Peyer's patch (tissue), 4 donors: ENCODE results near the gene ACSL6. TPM values are rescaled to one million over a fixed set of nuclear protein-coding genes. Genes with fewer than 3 reads are reported as not detected.

Source experiments
- DNase-seq, 3 donors: peaks; one replicate each; pipeline ENCODE4 v3.0.0-alpha.2; 2017 to 2019
- H3K27ac ChIP-seq, 4 donors: fragments of 200-600 bp; sonication (generic); one replicate each; pipeline ENCODE4 v1.5.1; 2016 to 2019
- H3K27me3 ChIP-seq, 2 donors: fragments of 200-600 bp; sonication (generic); one replicate each; pipeline ENCODE4 v1.5.1; 2019
- H3K36me3 ChIP-seq, 3 donors: fragments of 200-600 bp; sonication (generic); one replicate each; pipeline ENCODE4 v1.5.1; 2016 to 2019
- H3K4me1 ChIP-seq, 4 donors: fragments of 200-600 bp; sonication (generic); one replicate each; pipeline ENCODE4 v1.5.1; 2016 to 2019
- H3K4me3 ChIP-seq, 4 donors: fragments of 200-600 bp; sonication (generic); 1 replicate in 3 of 4; 2 replicates in 1 of 4; pipeline ENCODE4 v1.5.1; 2016 to 2019; ENCODE audit warnings: mild to moderate bottlenecking in 1 of 4
- H3K9me3 ChIP-seq, 4 donors: fragments of 200-600 bp; sonication (generic); one replicate each; pipeline ENCODE4 v1.5.1; 2016 to 2019; ENCODE audit warnings: mild to moderate bottlenecking in 1 of 4
- POLR2A ChIP-seq, 2 donors: fragments of 450-650 bp; IDR thresholded peaks; one replicate each; pipeline ENCODE4 v1.5.1; 2017; ENCODE audit warnings: antibody characterized with exemption in 2 of 2, mild to moderate bottlenecking in 2 of 2, moderate library complexity in 2 of 2
- total RNA-seq, 4 donors: library from RNA; depleted of rRNA; stranded (reverse); fragments of >200 nt; gene quantifications; one replicate each; pipeline ENCODE4 v1.1.0, GENCODE V29; 2016
- TF ChIP-seq, protein P1 (sequence below), 6 experiments: fragments of 450-650 bp in 4 of 6; fragments of 200-600 bp in 2 of 6; sonication (generic) in 1 of 6; IDR thresholded peaks; one replicate each; pipeline ENCODE4 v1.5.1; 2017 to 2019; ENCODE audit warnings: antibody characterized with exemption in 6 of 6, mild to moderate bottlenecking in 3 of 6, moderate library complexity in 1 of 6

The ACSL6 gene, protein sequence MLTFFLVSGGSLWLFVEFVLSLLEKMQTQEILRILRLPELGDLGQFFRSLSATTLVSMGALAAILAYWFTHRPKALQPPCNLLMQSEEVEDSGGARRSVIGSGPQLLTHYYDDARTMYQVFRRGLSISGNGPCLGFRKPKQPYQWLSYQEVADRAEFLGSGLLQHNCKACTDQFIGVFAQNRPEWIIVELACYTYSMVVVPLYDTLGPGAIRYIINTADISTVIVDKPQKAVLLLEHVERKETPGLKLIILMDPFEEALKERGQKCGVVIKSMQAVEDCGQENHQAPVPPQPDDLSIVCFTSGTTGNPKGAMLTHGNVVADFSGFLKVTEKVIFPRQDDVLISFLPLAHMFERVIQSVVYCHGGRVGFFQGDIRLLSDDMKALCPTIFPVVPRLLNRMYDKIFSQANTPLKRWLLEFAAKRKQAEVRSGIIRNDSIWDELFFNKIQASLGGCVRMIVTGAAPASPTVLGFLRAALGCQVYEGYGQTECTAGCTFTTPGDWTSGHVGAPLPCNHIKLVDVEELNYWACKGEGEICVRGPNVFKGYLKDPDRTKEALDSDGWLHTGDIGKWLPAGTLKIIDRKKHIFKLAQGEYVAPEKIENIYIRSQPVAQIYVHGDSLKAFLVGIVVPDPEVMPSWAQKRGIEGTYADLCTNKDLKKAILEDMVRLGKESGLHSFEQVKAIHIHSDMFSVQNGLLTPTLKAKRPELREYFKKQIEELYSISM
- 10 to 100 TPM in 1 of 4 donors, 1 to 10 TPM in 2, not detected in 1; 1.1 to 12.4 (median 7.4) TPM for total RNA-seq

GRCh38 chr5:132011622-132012343, at the start of gene ACSL6:
ACSL6 (minus strand) TSS chr5:132011658; CDS start chr5:132011553, 105 bp downstream.
- TF ChIP-seq, protein P1, sequence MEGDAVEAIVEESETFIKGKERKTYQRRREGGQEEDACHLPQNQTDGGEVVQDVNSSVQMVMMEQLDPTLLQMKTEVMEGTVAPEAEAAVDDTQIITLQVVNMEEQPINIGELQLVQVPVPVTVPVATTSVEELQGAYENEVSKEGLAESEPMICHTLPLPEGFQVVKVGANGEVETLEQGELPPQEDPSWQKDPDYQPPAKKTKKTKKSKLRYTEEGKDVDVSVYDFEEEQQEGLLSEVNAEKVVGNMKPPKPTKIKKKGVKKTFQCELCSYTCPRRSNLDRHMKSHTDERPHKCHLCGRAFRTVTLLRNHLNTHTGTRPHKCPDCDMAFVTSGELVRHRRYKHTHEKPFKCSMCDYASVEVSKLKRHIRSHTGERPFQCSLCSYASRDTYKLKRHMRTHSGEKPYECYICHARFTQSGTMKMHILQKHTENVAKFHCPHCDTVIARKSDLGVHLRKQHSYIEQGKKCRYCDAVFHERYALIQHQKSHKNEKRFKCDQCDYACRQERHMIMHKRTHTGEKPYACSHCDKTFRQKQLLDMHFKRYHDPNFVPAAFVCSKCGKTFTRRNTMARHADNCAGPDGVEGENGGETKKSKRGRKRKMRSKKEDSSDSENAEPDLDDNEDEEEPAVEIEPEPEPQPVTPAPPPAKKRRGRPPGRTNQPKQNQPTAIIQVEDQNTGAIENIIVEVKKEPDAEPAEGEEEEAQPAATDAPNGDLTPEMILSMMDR (IDR thresholded peaks at IDR 0.05): no peak
- no peak for TF ChIP-seq POLR2A (IDR thresholded peaks at IDR 0.05)
- peaks cover 0 to 3% (median 0%) of the 10 kb centered on the region in 4 donors for H3K9me3 ChIP-seq
- peaks cover 0 to 11% (median 5%) of the 10 kb centered on the region in 4 donors for H3K4me1 ChIP-seq
- peaks cover 0 to 11% of the 10 kb centered on the region in 2 donors for H3K27me3 ChIP-seq
- H3K36me3 ChIP-seq: no peaks in the 10 kb centered on the region
- DNase-seq: peak; percentile 17 to 68 (median 52)
- H3K4me3 ChIP-seq: peak within 1 kb of the TSS; percentile 45 to 82 (median 64)
- no peak within 1 kb of the TSS for H3K27ac ChIP-seq

DNA sequence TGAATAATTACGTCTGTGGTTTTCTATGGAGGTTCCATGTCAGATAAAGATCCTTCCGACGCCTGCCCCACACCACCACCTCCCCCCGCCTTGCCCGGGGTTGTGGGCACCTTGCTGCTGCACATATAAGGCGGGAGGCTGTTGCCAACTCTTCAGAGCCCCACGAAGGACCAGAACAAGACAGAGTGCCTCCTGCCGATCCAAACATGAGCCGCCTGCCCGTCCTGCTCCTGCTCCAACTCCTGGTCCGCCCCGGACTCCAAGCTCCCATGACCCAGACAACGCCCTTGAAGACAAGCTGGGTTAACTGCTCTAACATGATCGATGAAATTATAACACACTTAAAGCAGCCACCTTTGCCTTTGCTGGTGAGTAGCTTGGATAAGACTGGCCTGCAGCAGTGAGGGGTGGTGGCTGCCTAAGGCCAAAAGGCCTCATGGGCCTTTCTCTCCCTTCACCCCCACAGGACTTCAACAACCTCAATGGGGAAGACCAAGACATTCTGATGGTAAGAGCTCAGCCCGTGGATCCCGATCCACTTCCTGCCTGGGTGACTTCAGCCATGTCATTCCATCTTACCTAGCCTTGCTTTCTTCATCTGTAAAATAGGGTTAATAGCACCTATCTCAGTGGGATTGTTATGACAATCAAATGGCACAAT, 49.2 kb upstream of the ACSL6 start, which contains the start of gene IL3:
Gene IL3 (plus strand): TSS at position 155 of the 661 bp plus-strand sequence. CDS start 52 bp downstream, at position 207.
- DNase-seq: peak in 2 of 3 donors; percentile 18 to 41

DNA sequence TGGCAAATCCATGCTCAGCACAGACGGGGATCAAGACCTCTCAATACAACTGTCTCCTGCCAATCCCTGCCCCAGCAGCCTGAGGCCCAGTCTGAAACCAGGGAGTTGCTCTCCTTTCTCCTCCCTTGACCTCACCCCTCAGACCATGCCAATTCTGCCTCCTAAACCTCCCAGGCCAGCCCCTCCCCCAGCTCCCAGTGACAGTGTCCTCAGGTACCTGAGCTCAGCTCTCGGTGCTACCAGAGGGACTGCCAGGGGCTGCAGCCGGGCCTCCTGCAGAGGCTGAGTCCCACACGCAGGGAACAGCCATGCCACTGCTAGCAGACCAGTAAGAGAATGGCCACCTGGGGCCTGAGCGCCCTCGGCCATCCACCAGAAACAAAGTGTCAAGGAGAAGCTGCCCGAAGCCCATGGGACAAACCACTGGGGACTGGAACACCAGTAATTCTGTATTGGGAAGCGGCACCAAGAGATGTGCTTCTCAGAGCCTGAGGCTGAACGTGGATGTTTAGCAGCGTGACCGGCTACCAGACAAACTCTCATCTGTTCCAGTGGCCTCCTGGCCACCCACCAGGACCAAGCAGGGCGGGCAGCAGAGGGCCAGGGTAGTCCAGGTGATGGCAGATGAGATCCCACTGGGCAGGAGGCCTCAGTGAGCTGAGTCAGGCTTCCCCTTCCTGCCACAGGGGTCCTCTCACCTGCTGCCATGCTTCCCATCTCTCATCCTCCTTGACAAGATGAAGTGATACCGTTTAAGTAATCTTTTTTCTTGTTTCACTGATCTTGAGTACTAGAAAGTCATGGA, 48.4 kb upstream of the ACSL6 start:
- Histone ChIP-seq H3K36me3 (no peaks in the 10 kb centered on the region), H3K27me3 (no peaks in the 10 kb centered on the region), H3K4me1 (no peaks in the 10 kb centered on the region), H3K9me3 (no peaks in the 10 kb centered on the region), H3K27ac (no peak overlapping the region), H3K4me3 (no peak overlapping the region)
- peak in 2 of 3 donors; percentile 35 to 40 for DNase-seq
- TF ChIP-seq, protein P1 (IDR thresholded peaks at IDR 0.05): no peak
- TF ChIP-seq POLR2A (IDR thresholded peaks at IDR 0.05): no peak

More for the DNA sequence above, 49.2 kb upstream of the ACSL6 start, which contains the start of gene IL3:
- TF ChIP-seq, protein P1 (IDR thresholded peaks at IDR 0.05): no peak
- TF ChIP-seq POLR2A (IDR thresholded peaks at IDR 0.05): no peak
- no peaks in the 10 kb centered on the region for H3K9me3 ChIP-seq
- H3K4me1 ChIP-seq: no peaks in the 10 kb centered on the region
- H3K36me3 ChIP-seq: no peaks in the 10 kb centered on the region
- H3K27ac ChIP-seq: no peak within 1 kb of the TSS
- H3K4me3 ChIP-seq: no peak within 1 kb of the TSS
- H3K27me3 ChIP-seq: no peaks in the 10 kb centered on the region

GRCh38 chr5:132059043-132059695, 47.7 kb upstream of the ACSL6 start:
- Histone ChIP-seq H3K9me3 (no peaks in the 10 kb centered on the region), H3K27me3 (no peaks in the 10 kb centered on the region), H3K4me3 (no peak overlapping the region), H3K27ac (peak overlapping the region in 1 of 4 donors; percentile 46), H3K4me1 (no peaks in the 10 kb centered on the region), H3K36me3 (no peaks in the 10 kb centered on the region)
- no peak for TF ChIP-seq POLR2A (IDR thresholded peaks at IDR 0.05)
- TF ChIP-seq, protein P1 (IDR thresholded peaks at IDR 0.05): no peak
- peak; percentile 13 to 65 (median 43) for DNase-seq
